Karpas-422 (cell line): ENCODE data around the gene TTYH2. TPM values are rescaled to one million over a fixed set of nuclear protein-coding genes. Genes with fewer than 3 reads are reported as not detected.
"Not testable (repeated sequence)": the region's sequence is repeated elsewhere in the genome, so short reads cannot be mapped to it uniquely, and the experiment has no call there.

ENCODE experiments used
- DNase-seq: peaks from one replicate; pipeline ENCODE4 v3.0.0-alpha.2; 2015
- H2AFZ ChIP-seq: fragments of 200-600 bp; sonication (generic); 2 replicates; pipeline ENCODE4 v1.6.1; 2014; ENCODE audit warnings: antibody characterized with exemption, low read length, mixed read lengths
- H3K27ac ChIP-seq: fragments of 200-600 bp; sonication (generic); 2 replicates; pipeline ENCODE4 v1.5.1; 2014; ENCODE audit warnings: mild to moderate bottlenecking, low read length, moderate library complexity
- H3K27me3 ChIP-seq: fragments of 200-600 bp; sonication (generic); 2 replicates; pipeline ENCODE4 v1.6.1; 2014; ENCODE audit warnings: low read length, mixed read lengths
- H3K36me3 ChIP-seq: fragments of 200-600 bp; sonication (generic); 2 replicates; pipeline ENCODE4 v1.6.1; 2014; ENCODE audit warnings: low read length, mixed read lengths; ENCODE audit not compliant: insufficient read depth
- H3K4me1 ChIP-seq: fragments of 200-600 bp; sonication (generic); 2 replicates; pipeline ENCODE4 v1.6.1; 2014; ENCODE audit warnings: mild to moderate bottlenecking, low read length, mixed read lengths
- H3K4me2 ChIP-seq: fragments of 200-600 bp; sonication (generic); 2 replicates; pipeline ENCODE4 v1.6.1; 2014; ENCODE audit warnings: low read length, low read depth, mild to moderate bottlenecking; ENCODE audit not compliant: poor library complexity, severe bottlenecking
- H3K4me3 ChIP-seq: fragments of 200-600 bp; sonication (generic); 2 replicates; pipeline ENCODE4 v1.5.1; 2014; ENCODE audit warnings: mild to moderate bottlenecking, antibody characterized with exemption, low read length, mixed read lengths
- H3K79me2 ChIP-seq: fragments of 200-600 bp; sonication (generic); 2 replicates; pipeline ENCODE4 v1.6.1; 2014; ENCODE audit warnings: mild to moderate bottlenecking, low read length, mixed read lengths
- H3K9ac ChIP-seq: fragments of 200-600 bp; sonication (generic); 2 replicates; pipeline ENCODE4 v1.6.0; 2014; ENCODE audit warnings: low read length
- H3K9me2 ChIP-seq: fragments of 200-600 bp; sonication (generic), shearing (Covaris generic); replicated peaks from 2 replicates; pipeline ENCODE4 v1.6.0; 2014; ENCODE audit warnings: mild to moderate bottlenecking, low read length, moderate library complexity; ENCODE audit not compliant: insufficient read depth
- H3K9me3 ChIP-seq: fragments of 300-700, 200-600 bp; sonication (generic); 2 replicates; pipeline ENCODE4 v1.6.1; 2014; ENCODE audit warnings: low read length, mixed read lengths
- H4K20me1 ChIP-seq: fragments of 200-600 bp; sonication (generic); 2 replicates; pipeline ENCODE4 v1.6.1; 2014; ENCODE audit warnings: mild to moderate bottlenecking, antibody characterized with exemption, low read length, low read depth; ENCODE audit not compliant: insufficient read depth
- total RNA-seq: library from RNA; depleted of rRNA; stranded (reverse); fragments of >200 nt; shearing (Covaris generic); gene quantifications from 2 replicates; pipeline ENCODE4 v1.2.3, GENCODE V29; 2014; ENCODE audit warnings: low replicate concordance

Gene TTYH2
- total RNA-seq, 1 experiment from 2014 or later = not detected

- Histone ChIP-seq H3K27ac (no peak overlapping the region), H3K4me2 (no peak overlapping the region), H3K27me3 (no peaks in the 10 kb centered on the region), H3K4me1 (no peaks in the 10 kb centered on the region), H3K36me3 (no peaks in the 10 kb centered on the region), H3K9me3 (no peaks in the 10 kb centered on the region), H3K79me2 (no peaks in the 10 kb centered on the region), H3K4me3 (no peak overlapping the region), H4K20me1 (no peaks in the 10 kb centered on the region), H3K9ac (no peak overlapping the region), H2AFZ (no peak overlapping the region), H3K9me2 (no peaks in the 10 kb centered on the region)
- no peak for DNase-seq
These were observed 25.6 kb upstream of the TTYH2 start for GRCh38 chr17:74187761-74188160.

- not testable (repeated sequence) for DNase-seq, H2AFZ ChIP-seq, H3K9ac ChIP-seq
These were observed 24.7 kb upstream of the TTYH2 start for GRCh38 chr17:74188687-74189086.

GRCh38 chr17:74190154-74190553, 23.2 kb upstream of the TTYH2 start:
- no peaks in the 10 kb centered on the region for H3K9me2 ChIP-seq
- H3K9ac ChIP-seq = no peak overlapping the region
- H2AFZ ChIP-seq = no peak overlapping the region
- no peak overlapping the region for H3K4me2 ChIP-seq
- DNase-seq = peak; percentile 75
- no peaks in the 10 kb centered on the region for H3K36me3 ChIP-seq
- H3K27ac ChIP-seq = no peak overlapping the region
- H3K4me3 ChIP-seq = no peak overlapping the region
- no peaks in the 10 kb centered on the region for H3K79me2 ChIP-seq
- H3K4me1 ChIP-seq = no peaks in the 10 kb centered on the region
- H4K20me1 ChIP-seq = no peaks in the 10 kb centered on the region
- no peaks in the 10 kb centered on the region for H3K9me3 ChIP-seq
- no peaks in the 10 kb centered on the region for H3K27me3 ChIP-seq

More at GRCh38 chr17:74188687-74189086, 24.7 kb upstream of the TTYH2 start:
- not testable (repeated sequence) for H4K20me1 ChIP-seq, H3K4me3 ChIP-seq, H3K36me3 ChIP-seq, H3K27me3 ChIP-seq, H3K9me2 ChIP-seq, H3K9me3 ChIP-seq, H3K27ac ChIP-seq, H3K4me2 ChIP-seq, H3K4me1 ChIP-seq, H3K79me2 ChIP-seq

- H3K4me1 ChIP-seq = no peaks in the 10 kb centered on the region
- DNase-seq = no peak
- no peaks in the 10 kb centered on the region for H3K27me3 ChIP-seq
- H4K20me1 ChIP-seq = no peaks in the 10 kb centered on the region
- no peak overlapping the region for H3K4me3 ChIP-seq
- no peak overlapping the region for H3K4me2 ChIP-seq
- no peak overlapping the region for H3K27ac ChIP-seq
- no peaks in the 10 kb centered on the region for H3K36me3 ChIP-seq
- no peaks in the 10 kb centered on the region for H3K79me2 ChIP-seq
- H3K9ac ChIP-seq = no peak overlapping the region
- no peaks in the 10 kb centered on the region for H3K9me3 ChIP-seq
- no peak overlapping the region for H2AFZ ChIP-seq
- H3K9me2 ChIP-seq = no peaks in the 10 kb centered on the region
These were observed 22.5 kb upstream of the TTYH2 start for GRCh38 chr17:74190807-74191406.

GRCh38 chr17:74192950-74193781, 20.2 kb upstream of the TTYH2 start:
- Histone ChIP-seq H3K36me3 (no peaks in the 10 kb centered on the region), H2AFZ (no peak overlapping the region), H3K79me2 (no peaks in the 10 kb centered on the region), H3K4me3 (no peak overlapping the region), H3K27ac (no peak overlapping the region), H3K4me1 (no peaks in the 10 kb centered on the region), H3K4me2 (no peak overlapping the region), H3K9me2 (no peaks in the 10 kb centered on the region), H3K27me3 (no peaks in the 10 kb centered on the region), H4K20me1 (no peaks in the 10 kb centered on the region), H3K9me3 (no peaks in the 10 kb centered on the region), H3K9ac (no peak overlapping the region)
- DNase-seq = no peak

GRCh38 chr17:74194682-74195081, 18.7 kb upstream of the TTYH2 start:
- H2AFZ ChIP-seq = no peak overlapping the region
- H3K27ac ChIP-seq = no peak overlapping the region
- H3K27me3 ChIP-seq = no peaks in the 10 kb centered on the region
- no peak overlapping the region for H3K4me2 ChIP-seq
- no peaks in the 10 kb centered on the region for H3K4me1 ChIP-seq
- H3K9me2 ChIP-seq = no peaks in the 10 kb centered on the region
- no peaks in the 10 kb centered on the region for H3K36me3 ChIP-seq
- no peak overlapping the region for H3K9ac ChIP-seq
- H4K20me1 ChIP-seq = no peaks in the 10 kb centered on the region
- H3K79me2 ChIP-seq = no peaks in the 10 kb centered on the region
- no peaks in the 10 kb centered on the region for H3K9me3 ChIP-seq
- no peak overlapping the region for H3K4me3 ChIP-seq
- DNase-seq = no peak

GRCh38 chr17:74196541-74197317, 16.6 kb upstream of the TTYH2 start:
- Histone ChIP-seq H3K9me2 (no peaks in the 10 kb centered on the region), H3K4me1 (no peaks in the 10 kb centered on the region), H3K9me3 (no peaks in the 10 kb centered on the region), H3K36me3 (no peaks in the 10 kb centered on the region), H3K4me3 (no peak overlapping the region), H3K79me2 (no peaks in the 10 kb centered on the region), H3K27ac (no peak overlapping the region), H3K27me3 (no peaks in the 10 kb centered on the region), H3K4me2 (no peak overlapping the region), H2AFZ (no peak overlapping the region), H4K20me1 (no peaks in the 10 kb centered on the region), H3K9ac (no peak overlapping the region)
- no peak for DNase-seq

GRCh38 chr17:74197801-74198200, 15.6 kb upstream of the TTYH2 start:
- Histone ChIP-seq H3K79me2 (no peaks in the 10 kb centered on the region), H3K9me3 (no peaks in the 10 kb centered on the region), H3K4me3 (no peak overlapping the region), H3K9me2 (no peaks in the 10 kb centered on the region), H3K36me3 (no peaks in the 10 kb centered on the region), H3K27ac (no peak overlapping the region), H2AFZ (no peak overlapping the region), H3K4me1 (no peaks in the 10 kb centered on the region), H4K20me1 (no peaks in the 10 kb centered on the region), H3K4me2 (no peak overlapping the region), H3K9ac (no peak overlapping the region), H3K27me3 (no peaks in the 10 kb centered on the region)
- DNase-seq = no peak
